GM18499 (cell line): ENCODE data around the gene SOX12.

Experiments used
- ATAC-seq: cut with Tn5 transposase; IDR thresholded peaks from one replicate; pipeline ENCODE4 v1.9.1; 2021; ENCODE audit warnings: moderate number of reproducible peaks; ENCODE audit not compliant: insufficient read depth, unreplicated experiment

SOX12 gene

GRCh38 chr20:300345-300990 is 24.9 kb upstream of the SOX12 start:
- ATAC-seq: no peak

DNA sequence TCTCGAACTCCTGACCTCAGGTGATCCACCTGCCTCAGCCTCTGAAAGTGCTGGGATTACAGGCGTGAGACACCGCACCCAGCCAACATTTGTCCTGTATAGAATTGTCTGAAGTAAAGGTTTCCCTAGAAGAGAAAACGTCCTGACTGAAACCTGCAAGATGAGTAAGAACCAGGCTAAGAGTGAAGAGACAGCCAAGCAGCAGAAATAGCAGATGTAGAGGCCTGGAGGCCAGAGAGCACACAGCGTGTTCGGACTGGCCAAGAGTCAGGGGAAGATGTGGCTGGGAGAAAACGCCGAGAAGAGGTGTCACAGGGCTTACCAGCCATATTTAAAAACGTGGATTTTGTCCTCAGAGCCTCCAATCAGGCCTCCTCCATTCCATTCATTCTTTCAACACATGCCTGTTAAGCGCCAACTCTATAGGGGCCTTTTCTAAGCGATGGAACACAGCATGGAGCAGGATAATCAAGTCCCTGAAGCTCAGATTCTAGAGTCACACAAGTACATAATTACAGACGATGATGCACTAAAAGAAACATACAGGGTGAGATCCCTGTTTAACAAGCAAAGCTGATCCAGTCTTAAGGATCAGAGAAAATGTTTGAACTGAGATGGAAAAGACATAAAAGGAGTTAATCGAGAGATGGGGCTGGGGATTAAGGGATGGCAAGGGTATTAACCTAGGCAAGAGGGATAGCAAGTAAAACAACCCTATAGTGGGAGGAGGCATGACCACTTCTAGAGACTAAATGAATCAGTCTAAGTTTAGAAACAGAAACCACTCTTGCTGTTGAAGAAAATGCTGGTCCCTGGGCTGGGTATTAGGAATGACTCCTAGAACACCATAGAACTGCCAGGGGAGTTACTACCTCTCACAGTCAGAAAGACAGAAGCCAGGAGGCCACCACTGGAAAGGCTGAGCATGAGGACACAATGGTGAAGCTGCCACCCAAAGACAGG is 23.2 kb upstream of the SOX12 start:
- no peak for ATAC-seq

- no peak for ATAC-seq
These were observed 19.6 kb upstream of the SOX12 start for GRCh38 chr20:305745-306144.

DNA sequence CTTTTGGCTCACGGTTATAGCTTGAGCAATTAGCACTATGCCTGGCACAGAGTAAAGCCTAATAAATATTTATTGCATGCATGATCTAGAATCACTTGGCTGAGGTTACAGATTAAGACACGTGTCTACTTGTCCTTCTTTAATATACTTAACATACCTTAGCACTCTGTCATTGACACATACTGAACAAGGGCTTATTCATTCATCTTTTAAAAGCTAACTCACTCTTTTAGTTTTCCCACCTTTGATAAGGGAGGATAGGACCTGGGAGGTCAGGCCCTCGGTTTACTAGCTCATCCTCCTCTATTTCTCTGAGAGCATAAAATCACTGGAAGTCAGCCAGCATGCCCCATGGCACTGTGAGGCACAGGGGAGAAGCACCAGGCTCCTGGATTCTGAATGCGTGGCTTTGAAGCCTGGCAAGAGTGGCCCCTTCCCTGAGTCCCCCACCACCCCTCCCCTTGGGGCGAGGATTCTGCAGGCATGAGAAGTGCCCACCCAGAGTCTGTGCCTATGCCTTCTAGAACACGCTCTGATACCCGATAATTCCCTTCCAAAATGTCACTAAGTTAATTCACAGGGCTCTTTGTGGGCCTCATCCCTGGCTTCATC is 16.8 kb upstream of the SOX12 start:
- ATAC-seq: no peak

- no peak for ATAC-seq
These were observed 16.0 kb upstream of the SOX12 start for GRCh38 chr20:309306-309840.

DNA sequence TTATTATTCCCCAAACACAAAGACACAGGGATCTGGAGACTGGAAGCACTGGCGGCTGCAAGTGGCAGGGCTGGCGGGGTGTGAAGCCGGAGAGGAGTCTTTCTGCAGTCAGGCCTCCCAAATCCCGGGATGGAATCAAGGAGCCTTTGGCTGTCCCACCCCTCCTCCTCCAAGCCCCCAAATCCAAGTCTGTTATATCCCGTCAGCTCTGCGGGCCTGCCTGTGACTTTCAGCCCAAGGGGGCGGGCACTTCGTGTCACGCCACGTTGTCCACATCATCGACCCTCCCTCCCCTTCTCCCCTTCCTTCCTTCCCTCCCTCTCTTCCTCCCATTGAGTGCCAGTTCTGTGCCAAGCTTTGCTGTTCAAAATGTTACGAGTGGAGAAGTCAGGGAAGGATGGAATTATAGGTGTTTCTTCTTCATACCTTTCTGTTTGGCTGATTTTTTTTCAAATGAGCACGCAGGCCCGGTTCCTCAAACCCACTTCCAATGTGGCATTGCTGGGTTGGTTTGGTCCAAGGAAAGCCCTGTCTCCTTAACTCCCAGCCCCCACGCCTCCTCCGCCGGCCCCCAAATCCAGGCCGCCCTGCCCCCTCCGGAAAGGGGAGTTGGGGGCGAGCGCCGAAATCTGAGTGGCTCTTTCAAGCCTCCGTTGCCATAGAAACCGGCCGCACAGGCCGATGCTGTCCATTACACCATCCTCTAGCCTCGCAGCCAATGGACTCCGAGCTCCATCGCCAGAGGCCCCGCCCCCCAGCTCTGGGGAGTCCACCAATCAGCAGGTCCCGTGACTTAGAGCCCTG is 15.3 kb upstream of the SOX12 start:
- peak; percentile 93 for ATAC-seq

DNA sequence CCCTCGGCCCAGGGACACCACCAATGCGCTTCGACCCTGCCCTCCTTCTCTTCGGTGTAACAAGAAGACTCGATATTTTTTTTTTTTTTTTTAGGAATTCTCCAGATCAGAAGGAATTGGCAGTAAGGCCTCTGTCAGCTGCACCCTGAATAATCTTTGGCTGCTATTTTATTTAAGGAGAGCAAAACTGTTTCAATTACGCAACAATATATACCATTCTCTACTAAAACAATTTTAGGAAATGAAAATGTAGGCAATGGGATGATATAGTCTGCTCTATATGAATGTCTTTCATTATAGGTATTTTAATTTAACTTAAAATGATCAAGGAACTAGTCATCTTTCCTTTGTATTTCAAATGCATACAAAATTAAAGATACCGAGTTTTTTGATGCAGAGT is 14.7 kb upstream of the SOX12 start:
- no peak for ATAC-seq

DNA sequence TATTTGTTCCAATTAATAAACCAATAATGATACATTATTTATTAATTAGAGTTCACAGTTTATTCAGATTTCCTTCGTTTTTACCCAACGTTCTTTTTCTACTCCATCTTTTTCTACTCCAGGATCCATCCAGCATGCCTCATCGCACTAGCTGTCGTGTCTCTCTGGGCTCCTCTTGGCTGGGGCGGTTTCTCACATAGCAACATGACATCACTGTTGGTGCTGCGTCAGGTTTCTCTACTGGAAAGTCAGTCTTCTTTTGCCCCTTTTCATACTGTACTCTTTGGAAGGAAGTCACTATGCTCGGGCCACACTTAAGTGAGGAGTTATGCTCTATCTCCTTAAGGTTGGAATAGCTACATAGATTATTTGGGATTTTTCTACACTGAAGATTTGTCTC is 13.7 kb upstream of the SOX12 start:
- ATAC-seq: no peak

GRCh38 chr20:312067-312466 is 13.3 kb upstream of the SOX12 start:
- no peak for ATAC-seq

DNA sequence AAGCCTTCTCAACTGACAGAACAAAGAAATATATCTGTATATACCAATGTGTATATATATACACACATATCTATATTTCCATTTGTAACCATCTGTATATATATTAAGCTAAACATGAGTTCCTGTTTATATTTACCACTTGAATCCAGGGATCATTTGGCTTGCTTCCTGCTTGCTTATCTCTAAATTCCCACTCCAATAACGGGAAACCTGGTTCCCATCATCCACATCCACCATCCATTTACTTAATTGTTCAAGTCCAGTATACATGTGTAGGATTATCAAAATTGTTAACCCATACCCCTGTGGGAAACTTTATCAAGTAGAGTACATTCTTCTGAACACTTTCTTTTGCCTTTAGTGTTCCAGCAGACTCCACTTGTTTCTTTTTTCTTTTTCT is 12.5 kb upstream of the SOX12 start:
- no peak for ATAC-seq

DNA sequence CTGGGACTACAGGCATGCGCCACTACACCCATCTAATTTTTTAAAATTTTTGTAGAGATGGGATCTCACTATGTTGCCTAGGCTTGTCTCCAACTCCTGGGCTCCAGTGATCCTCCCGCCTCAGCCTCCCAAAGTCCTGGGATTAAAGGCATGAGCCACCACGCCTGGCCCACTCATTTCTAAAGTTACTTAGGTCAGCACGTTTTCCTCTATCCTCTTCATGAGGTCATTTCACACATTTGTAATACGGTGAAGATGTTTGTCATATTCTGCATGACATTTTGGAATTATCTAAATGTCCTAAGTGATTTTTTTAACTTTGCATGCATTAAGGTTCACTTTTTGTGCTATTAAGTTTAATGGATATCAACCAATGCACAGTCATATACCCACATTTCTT is 11.9 kb upstream of the SOX12 start:
- no peak for ATAC-seq

DNA sequence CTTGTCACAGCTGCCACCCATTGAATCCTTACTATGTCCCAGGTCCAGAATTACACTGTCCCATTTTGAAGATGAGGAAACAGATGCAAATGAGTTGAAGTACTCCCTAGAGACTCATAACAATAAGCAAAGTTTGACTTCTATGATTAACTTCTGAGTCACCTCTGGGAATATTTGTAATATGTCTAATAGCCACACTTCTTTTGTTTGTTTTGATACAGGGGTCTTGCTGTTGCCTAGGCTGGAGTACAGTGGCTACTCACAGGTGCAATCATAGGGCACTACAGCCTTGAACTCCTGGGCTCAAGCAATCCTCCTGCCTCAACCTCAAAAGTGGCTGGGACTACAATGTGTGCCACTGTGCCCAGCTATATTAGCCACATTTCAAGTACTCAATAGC is 11.4 kb upstream of the SOX12 start:
- ATAC-seq: no peak

DNA sequence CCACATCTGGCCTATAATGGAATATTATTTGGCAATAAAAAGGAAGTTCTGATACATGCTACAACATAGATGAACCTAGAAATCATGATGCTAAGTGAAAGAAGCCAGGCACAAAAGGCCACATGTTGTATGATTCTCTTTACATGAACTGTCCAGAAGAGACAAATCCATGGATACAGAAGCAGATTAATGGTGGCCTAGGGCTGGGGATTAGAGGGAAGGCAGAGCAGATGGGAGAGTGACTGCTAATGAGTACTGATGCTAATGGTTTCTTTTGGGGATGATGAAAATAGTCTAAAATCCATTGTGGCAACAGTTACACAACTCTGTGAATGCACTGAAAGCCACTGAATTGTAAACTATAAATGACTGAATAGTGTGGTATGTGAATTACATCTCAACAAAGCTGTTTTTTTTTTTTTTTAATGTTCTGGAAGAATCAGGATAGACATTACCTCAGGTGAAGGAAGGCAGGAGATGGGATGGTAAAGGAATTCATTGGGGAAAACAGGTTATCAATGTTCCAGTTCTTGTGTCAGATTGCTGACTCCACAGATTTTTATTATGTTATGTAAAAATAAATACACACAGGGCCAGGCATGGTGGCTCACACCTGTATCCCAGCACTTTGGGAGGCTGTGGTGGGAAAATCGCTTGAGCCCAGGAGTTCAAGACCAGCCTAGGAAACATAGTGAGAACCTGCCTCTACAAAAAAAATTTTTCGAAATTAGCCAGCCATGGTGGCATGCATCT is 8.9 kb upstream of the SOX12 start:
- ATAC-seq: no peak

DNA sequence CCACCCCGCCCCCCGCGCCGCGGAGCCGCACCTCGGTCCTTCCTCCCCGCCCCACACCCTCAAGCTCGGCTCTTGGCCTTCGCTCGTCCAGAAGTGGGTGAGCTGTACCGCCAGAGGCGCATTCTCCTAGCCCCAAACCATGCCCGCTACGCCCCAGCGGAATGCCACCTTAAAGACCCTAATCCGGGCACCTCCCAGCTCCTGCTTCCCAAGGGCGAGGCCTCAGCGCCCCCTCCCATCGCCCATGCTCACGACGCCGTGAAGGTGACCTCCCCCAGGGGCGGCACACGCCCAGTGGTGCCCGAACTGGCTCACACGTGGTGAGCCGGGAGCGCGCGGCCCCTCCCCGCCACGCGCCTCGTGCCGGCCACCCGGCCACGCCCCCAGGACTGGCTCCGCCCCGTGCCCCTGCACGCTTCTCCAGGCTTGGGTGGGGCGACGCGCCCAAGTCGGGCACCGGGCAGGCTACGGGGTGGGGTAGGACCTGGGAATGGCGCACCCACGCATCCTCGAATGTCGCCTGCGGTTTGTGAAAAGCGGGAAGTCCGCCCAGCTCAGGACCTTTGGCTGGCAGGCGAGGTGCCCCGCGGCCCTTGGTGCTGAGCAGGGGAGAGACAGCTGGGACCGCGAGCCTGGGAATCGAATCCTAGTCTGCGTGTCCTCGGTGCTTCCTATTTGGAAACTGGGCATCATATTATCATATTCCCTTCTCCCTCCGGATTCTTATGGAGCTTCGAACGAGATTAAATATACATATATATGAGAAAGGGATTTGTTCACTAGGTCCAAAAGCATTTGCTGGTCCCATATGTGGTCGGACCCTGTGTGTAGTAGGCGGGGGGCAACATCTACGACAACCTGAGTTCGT is 941 bp upstream of the SOX12 start:
- ATAC-seq: no peak

GRCh38 chr20:325889-326644 is 715 bp downstream of the SOX12 start:
- ATAC-seq: no peak

- ATAC-seq: no peak
These were observed 1.4 kb downstream of the SOX12 start for GRCh38 chr20:326645-327185.

DNA sequence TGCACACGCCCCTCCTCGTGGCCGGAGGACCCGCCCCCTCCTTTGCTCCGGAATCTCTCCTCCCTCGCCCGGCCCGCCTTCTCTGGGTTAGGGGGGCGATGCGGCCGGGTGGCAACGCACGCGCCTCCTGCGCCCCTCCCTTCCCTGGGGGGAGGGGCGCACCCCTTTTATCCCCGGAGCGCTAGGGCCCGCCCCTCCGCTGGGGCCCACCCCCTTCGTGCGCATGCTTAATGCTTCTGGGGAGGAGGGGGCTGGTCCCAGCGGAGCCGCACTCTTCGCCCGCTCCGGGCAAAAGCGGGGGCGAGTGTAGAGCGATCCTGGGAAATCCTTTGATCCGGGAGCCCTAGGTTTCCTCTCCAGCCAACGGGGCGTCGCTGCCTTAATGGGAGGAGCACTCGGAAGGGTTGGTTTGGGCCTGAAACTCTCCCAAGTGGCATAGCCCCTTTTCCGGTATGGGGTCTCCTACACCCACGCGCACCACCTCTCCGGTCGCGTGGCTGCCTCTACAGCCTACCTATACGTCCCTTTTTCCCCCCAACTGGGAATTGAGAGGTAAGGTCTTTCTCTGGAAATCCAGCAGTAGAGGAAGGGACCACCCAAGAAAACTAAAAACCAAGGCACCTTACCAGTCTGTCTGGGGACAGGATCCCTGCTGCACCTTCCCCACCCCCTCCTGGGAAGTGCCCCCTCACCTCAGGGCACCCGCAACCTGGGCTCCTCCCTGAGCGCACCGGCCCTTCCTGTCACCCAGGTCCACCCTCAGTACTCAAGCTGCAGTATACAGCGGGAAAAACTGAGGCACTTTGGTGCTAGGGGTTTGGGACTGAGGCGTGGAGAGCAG is 2.1 kb downstream of the SOX12 start:
- no peak for ATAC-seq
